ENCODE data around the gene STK25.
"Not testable (repeated sequence)": the region's sequence is repeated elsewhere in the genome, so short reads cannot be mapped to it uniquely, and the experiment has no call there.

The STK25 gene

DNA sequence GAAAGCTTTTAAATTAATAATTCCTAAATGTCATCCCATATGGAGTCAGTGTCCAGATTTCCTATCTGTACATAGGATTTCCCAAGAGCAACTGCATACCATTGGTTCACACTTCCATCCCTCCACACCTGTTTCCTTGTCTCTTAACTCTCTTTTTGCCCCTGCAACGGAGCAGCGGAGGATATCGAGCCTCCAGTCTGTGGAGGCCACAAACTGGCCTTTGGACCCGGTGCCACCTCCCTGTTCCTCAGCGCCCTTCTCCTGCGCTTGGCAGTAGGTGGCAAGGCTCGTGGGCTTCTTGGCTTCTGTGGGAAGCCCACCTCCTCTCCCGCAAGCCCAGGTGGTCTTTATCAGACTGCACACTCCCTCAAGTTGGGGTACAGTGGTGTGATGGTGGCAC lies 23.8 kb upstream of the STK25 start:
- no peak overlapping the region for H3K4me3 ChIP-seq (ENCODE audit: low read length)
- DNase-seq (ENCODE audit: low read depth): no peak
- TF ChIP-seq, protein P1, sequence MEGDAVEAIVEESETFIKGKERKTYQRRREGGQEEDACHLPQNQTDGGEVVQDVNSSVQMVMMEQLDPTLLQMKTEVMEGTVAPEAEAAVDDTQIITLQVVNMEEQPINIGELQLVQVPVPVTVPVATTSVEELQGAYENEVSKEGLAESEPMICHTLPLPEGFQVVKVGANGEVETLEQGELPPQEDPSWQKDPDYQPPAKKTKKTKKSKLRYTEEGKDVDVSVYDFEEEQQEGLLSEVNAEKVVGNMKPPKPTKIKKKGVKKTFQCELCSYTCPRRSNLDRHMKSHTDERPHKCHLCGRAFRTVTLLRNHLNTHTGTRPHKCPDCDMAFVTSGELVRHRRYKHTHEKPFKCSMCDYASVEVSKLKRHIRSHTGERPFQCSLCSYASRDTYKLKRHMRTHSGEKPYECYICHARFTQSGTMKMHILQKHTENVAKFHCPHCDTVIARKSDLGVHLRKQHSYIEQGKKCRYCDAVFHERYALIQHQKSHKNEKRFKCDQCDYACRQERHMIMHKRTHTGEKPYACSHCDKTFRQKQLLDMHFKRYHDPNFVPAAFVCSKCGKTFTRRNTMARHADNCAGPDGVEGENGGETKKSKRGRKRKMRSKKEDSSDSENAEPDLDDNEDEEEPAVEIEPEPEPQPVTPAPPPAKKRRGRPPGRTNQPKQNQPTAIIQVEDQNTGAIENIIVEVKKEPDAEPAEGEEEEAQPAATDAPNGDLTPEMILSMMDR (conservative IDR thresholded peaks at IDR 0.05; ENCODE audit: low read length): no peak

DNA sequence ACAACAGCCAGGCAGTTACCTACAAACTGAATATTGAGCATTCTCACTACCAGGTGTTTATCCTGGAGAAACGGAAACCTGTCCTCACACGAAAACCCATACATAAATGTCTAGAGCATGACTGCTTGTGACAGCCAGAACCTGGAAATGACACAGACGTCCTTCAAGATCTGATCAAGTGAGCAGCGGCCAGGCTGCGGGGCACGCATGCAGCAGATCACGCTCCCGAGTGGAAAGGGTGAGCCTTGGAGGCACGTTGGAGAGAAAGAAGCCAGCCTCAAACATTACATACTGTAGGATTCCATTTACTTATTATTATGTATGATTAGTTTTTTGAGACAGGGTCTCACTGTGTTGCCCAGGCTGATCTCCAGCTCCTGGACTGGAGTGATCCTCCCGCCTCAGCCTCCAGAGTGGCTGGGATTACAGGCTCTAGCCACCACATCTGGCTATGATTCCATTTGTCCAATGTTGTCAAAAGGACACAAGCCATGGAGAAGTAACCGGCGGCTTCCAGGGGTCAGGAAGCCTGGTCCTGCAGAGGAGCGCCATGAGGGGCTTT lies 22.9 kb upstream of the STK25 start:
- no peak for DNase-seq (ENCODE audit: low read depth)
- no peak overlapping the region for H3K4me3 ChIP-seq (ENCODE audit: low read length)
- TF ChIP-seq, protein P1 (conservative IDR thresholded peaks at IDR 0.05; ENCODE audit: low read length): no peak

DNA sequence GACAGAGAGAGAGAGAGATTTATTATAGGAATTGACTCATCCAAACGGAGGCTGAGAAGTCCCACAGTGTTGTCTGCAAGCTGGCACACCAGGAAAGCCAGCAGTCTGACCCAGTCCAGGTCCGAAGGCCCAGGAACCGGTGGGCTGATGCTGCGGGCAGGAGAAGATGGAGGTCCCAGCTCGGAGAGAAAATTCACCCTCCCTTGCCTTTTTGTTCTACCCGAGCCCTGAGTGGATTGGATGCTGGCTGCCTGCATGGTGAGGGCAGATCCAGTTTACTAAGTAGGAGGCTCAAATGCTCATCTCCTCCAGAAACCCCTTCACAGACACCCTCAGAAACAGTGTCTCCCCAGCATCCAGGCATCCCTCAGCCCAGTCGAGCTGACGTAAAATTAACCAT lies 22.2 kb upstream of the STK25 start:
- TF ChIP-seq, protein P1 (conservative IDR thresholded peaks at IDR 0.05; ENCODE audit: low read length): no peak
- no peak overlapping the region for H3K4me3 ChIP-seq (ENCODE audit: low read length)

DNA sequence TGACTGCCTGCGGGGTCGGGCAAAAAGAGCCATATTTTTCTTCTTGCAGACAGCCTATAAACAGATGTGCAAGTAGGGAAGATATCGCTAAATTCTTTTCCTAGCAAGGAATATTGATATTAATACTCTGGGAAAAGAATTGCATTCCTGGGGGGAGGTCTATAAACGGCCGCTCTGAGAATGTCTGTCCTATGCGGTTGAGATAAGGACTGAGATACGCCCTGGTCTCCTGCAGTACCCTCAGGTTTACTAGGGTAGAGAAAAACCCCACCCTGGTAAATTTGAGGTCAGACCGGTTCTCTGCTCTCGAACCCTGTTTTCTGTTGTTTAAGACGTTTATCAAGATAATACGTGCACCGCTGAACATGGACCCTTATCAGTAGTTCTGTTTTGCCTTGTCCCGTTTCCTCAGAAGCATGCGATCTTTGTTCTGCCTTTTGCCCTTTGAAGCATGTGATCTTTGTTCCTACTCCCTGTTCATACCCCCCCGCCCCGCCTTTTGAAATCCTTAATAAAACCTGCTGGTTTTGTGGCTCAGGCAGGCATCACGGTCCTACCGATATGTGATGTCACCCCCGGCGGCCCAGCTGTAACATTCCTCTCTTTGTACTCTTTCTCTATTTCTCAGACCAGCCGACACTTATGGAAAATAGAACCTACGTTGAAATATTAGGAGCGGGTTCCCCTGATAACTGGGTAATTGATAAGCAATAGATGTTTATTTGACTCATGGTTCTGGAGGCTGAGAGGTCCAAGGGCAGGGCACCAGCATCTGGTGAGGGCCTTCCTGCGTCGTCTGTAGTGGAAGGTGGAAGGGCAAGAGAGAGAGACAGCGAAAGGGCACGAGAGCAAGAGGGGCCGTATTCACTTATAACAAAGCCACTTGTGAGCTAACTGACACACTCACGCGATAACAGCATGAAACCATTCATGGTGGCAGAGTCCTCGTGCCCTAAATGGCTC lies 17.7 kb upstream of the STK25 start:
- DNase-seq (ENCODE audit: low read depth): not testable (repeated sequence)

More for the DNA sequence above, 22.2 kb upstream of the STK25 start:
- no peak for DNase-seq (ENCODE audit: low read depth)

DNA sequence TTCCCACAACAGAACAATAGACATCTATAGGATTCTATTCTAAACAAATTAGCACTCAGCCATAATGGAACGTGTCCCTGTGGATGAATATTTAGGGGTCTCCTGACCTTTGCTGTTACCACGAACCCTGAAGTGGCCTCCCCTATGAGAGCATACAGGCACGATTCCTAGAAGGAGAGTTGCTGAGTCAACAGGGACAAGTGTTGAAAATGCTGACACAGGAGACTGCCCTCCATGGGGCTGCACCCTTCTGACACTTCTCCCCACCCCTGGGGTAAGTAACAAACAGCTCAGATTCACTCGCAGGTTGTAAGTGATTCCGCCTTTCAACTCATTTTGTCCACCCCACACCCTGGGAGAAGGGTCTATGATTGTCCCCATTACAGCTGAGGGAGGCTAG lies 14.1 kb upstream of the STK25 start:
- TF ChIP-seq, protein P1 (conservative IDR thresholded peaks at IDR 0.05; ENCODE audit: low read length): no peak
- H3K4me3 ChIP-seq (ENCODE audit: low read length): no peak overlapping the region
- no peak for DNase-seq (ENCODE audit: low read depth)

More for the DNA sequence above, 17.7 kb upstream of the STK25 start:
- H3K4me3 ChIP-seq (ENCODE audit: low read length): not testable (repeated sequence)

DNA sequence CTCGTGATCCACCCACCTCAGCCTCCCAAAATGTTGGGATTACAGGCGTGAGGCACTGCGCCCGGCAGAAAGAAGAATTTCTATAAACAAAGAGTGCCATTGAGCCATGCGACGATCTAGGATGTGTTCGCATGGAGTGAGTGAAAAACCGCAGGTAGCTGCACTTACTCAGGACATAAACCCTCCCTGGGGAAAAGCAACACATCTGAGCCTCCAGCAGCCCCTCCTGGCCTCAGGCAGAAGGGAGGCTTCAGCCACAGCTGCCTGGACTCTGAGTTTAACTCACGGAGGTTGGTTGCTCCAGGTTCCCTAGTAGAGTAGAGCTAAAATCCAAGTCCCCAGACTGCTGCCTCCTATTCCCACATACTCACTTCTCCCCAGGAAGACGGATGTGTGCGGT lies 11.3 kb upstream of the STK25 start:
- no peak overlapping the region for H3K4me3 ChIP-seq (ENCODE audit: low read length)
- no peak for DNase-seq (ENCODE audit: low read depth)
- TF ChIP-seq, protein P1 (conservative IDR thresholded peaks at IDR 0.05; ENCODE audit: low read length): no peak

DNA sequence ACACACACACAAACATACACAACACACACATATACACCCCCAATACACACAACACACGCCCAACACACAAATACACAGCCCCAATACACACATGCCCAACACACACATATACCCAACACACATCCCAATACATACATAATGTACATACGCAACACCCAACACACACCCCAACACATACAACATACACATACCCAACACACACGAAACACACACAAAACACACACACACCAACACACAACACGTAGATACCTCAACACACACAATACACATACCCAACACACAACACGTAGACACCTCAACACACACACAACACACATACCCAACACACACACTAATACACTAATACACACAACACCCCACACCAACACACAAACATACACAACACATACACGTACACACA lies 8.9 kb upstream of the STK25 start:
- no peak for DNase-seq (ENCODE audit: low read depth)
- H3K4me3 ChIP-seq (ENCODE audit: low read length): no peak overlapping the region
- TF ChIP-seq, protein P1 (conservative IDR thresholded peaks at IDR 0.05; ENCODE audit: low read length): no peak
